ENCODE results near the gene KREMEN1. TPM values are rescaled to one million over a fixed set of nuclear protein-coding genes. Genes with fewer than 3 reads are reported as not detected.
A peak's percentile ranks its signal among the peaks of the same experiment; 100 is the strongest.

Gene KREMEN1
- total RNA-seq (10 to 100 TPM; 53.6 to 73.0 (median 67.8) TPM), polyA plus RNA-seq (37.2 TPM)
- long read RNA-seq, donor 1, full-length matches to known transcripts = 74 of 226 reads
- long read RNA-seq, donor 1, partial matches to known transcripts = 51 of 226 reads
- long read RNA-seq, donor 1, other reads (novel, unspliced or antisense) = 101 of 226 reads
- long read RNA-seq, donor 2, full-length matches to known transcripts = 17 of 65 reads
- long read RNA-seq, donor 2, partial matches to known transcripts = 45 of 65 reads
- long read RNA-seq, donor 2, other reads (novel, unspliced or antisense) = 3 of 65 reads
- long read RNA-seq, donor 3, full-length matches to known transcripts = 24 of 206 reads
- long read RNA-seq, donor 3, partial matches to known transcripts = 106 of 206 reads
- long read RNA-seq, donor 3, other reads (novel, unspliced or antisense) = 76 of 206 reads
- long read RNA-seq, donor 4, full-length matches to known transcripts = 20 of 74 reads
- long read RNA-seq, donor 4, partial matches to known transcripts = 3 of 74 reads
- long read RNA-seq, donor 4, other reads (novel, unspliced or antisense) = 51 of 74 reads

GRCh38 chr22:29072979-29073617 is at the start of gene KREMEN1:
Gene KREMEN1 (plus strand): TSS chr22:29073035. CDS start chr22:29073131, 96 bp downstream.
- no peaks in the 10 kb centered on the region for H3K9me3 ChIP-seq (ENCODE audit: control insufficient read depth, low read length)
- peak within 1 kb of the TSS; percentile 85 for H3K4me3 ChIP-seq (ENCODE audit: low read length)
- ATAC-seq = peak; percentile 14 to 34
- peaks cover 2% of the 10 kb centered on the region for H3K4me1 ChIP-seq (ENCODE audit: control insufficient read depth, insufficient read depth, low read length)
- peak; percentile 39 to 72 (median 70) for DNase-seq
- H3K27me3 ChIP-seq (ENCODE audit: control insufficient read depth, insufficient read depth) = no peaks in the 10 kb centered on the region
- intact Hi-C loops (cut with DNase I) = loop anchor here in 3 of 4 donors (5.0 to 10.0 kb wide), 3 partner anchors 72 to 82 kb away; no protein-coding TSS in a partner anchor
- peak within 1 kb of the TSS; percentile 9 for H3K27ac ChIP-seq (ENCODE audit: low read length)
- under 1% methylated on average over 76 of the region's 76 CpGs for WGBS

- ATAC-seq = peak; percentile 31 to 56
- WGBS = 57% methylated on average over 3 of the region's 3 CpGs
Observed at GRCh38 chr22:29023172-29023796, 49.6 kb upstream of the KREMEN1 start.

GRCh38 chr22:29026579-29026978 is 46.3 kb upstream of the KREMEN1 start:
- no peak for DNase-seq
- Histone ChIP-seq H3K27me3 (ENCODE audit: control insufficient read depth, insufficient read depth) (no peaks in the 10 kb centered on the region), H3K4me3 (ENCODE audit: low read length) (no peak overlapping the region), H3K9me3 (ENCODE audit: control insufficient read depth, low read length) (no peaks in the 10 kb centered on the region), H3K27ac (ENCODE audit: low read length) (no peak overlapping the region), H3K4me1 (ENCODE audit: control insufficient read depth, insufficient read depth, low read length) (peaks cover 5% of the 10 kb centered on the region)
- ATAC-seq = no peak
- intact Hi-C loops (cut with DNase I) = no loop called here
- WGBS = 96% methylated on average over 3 of the region's 3 CpGs

More at GRCh38 chr22:29023172-29023796, 49.6 kb upstream of the KREMEN1 start:
- intact Hi-C loops (cut with DNase I) = no loop called here
- Histone ChIP-seq H3K4me1 (ENCODE audit: control insufficient read depth, insufficient read depth, low read length) (peaks cover 3% of the 10 kb centered on the region), H3K27me3 (ENCODE audit: control insufficient read depth, insufficient read depth) (no peaks in the 10 kb centered on the region), H3K4me3 (ENCODE audit: low read length) (no peak overlapping the region), H3K27ac (ENCODE audit: low read length) (no peak overlapping the region), H3K9me3 (ENCODE audit: control insufficient read depth, low read length) (no peaks in the 10 kb centered on the region)
- no peak for DNase-seq

GRCh38 chr22:29028468-29028867 is 44.4 kb upstream of the KREMEN1 start:
- intact Hi-C loops (cut with DNase I) = no loop called here
- no peak for ATAC-seq

GRCh38 chr22:29029202-29030000 is 43.4 kb upstream of the KREMEN1 start:
- no peak for DNase-seq
- intact Hi-C loops (cut with DNase I) = no loop called here
- H3K9me3 ChIP-seq (ENCODE audit: control insufficient read depth, low read length) = no peaks in the 10 kb centered on the region
- ATAC-seq = no peak
- no peak overlapping the region for H3K4me3 ChIP-seq (ENCODE audit: low read length)
- peaks cover 4% of the 10 kb centered on the region for H3K4me1 ChIP-seq (ENCODE audit: control insufficient read depth, insufficient read depth, low read length)
- no peak overlapping the region for H3K27ac ChIP-seq (ENCODE audit: low read length)
- 96% methylated on average over 9 of the region's 9 CpGs for WGBS
- H3K27me3 ChIP-seq (ENCODE audit: control insufficient read depth, insufficient read depth) = no peaks in the 10 kb centered on the region

More at GRCh38 chr22:29028468-29028867, 44.4 kb upstream of the KREMEN1 start:
- WGBS = 91% methylated on average over 4 of the region's 4 CpGs
- no peak for DNase-seq
- H3K9me3 ChIP-seq (ENCODE audit: control insufficient read depth, low read length) = no peaks in the 10 kb centered on the region
- H3K4me1 ChIP-seq (ENCODE audit: control insufficient read depth, insufficient read depth, low read length) = peaks cover 4% of the 10 kb centered on the region
- H3K27ac ChIP-seq (ENCODE audit: low read length) = no peak overlapping the region
- no peaks in the 10 kb centered on the region for H3K27me3 ChIP-seq (ENCODE audit: control insufficient read depth, insufficient read depth)
- H3K4me3 ChIP-seq (ENCODE audit: low read length) = no peak overlapping the region

GRCh38 chr22:29030016-29030617 is 42.7 kb upstream of the KREMEN1 start:
- intact Hi-C loops (cut with DNase I) = loop anchor here in 1 of 4 donors (5.0 kb wide), 1 partner anchor 148 kb away; the partner anchor contains the start of gene ZNRF3
- H3K4me1 ChIP-seq (ENCODE audit: control insufficient read depth, insufficient read depth, low read length) = peaks cover 4% of the 10 kb centered on the region
- no peaks in the 10 kb centered on the region for H3K9me3 ChIP-seq (ENCODE audit: control insufficient read depth, low read length)
- DNase-seq (no peak), ATAC-seq (no peak)
- peak overlapping the region; percentile 63 for H3K4me3 ChIP-seq (ENCODE audit: low read length)
- no peaks in the 10 kb centered on the region for H3K27me3 ChIP-seq (ENCODE audit: control insufficient read depth, insufficient read depth)
- 34% methylated on average over 20 of the region's 20 CpGs for WGBS
- no peak overlapping the region for H3K27ac ChIP-seq (ENCODE audit: low read length)

- Histone ChIP-seq H3K4me1 (ENCODE audit: control insufficient read depth, insufficient read depth, low read length) (peaks cover 4% of the 10 kb centered on the region), H3K9me3 (ENCODE audit: control insufficient read depth, low read length) (no peaks in the 10 kb centered on the region), H3K4me3 (ENCODE audit: low read length) (peak overlapping the region; percentile 63), H3K27me3 (ENCODE audit: control insufficient read depth, insufficient read depth) (no peaks in the 10 kb centered on the region), H3K27ac (ENCODE audit: low read length) (no peak overlapping the region)
- intact Hi-C loops (cut with DNase I) = loop anchor here in 1 of 4 donors (5.0 kb wide), 1 partner anchor 148 kb away; the partner anchor contains the start of gene ZNRF3
- WGBS = 6% methylated on average over 32 of the region's 32 CpGs
- DNase-seq = peak; percentile 80 to 86 (median 86)
- peak; percentile 85 to 88 for ATAC-seq
Observed at GRCh38 chr22:29030618-29031226, 42.1 kb upstream of the KREMEN1 start.

GRCh38 chr22:29031227-29032011 is 41.4 kb upstream of the KREMEN1 start:
- DNase-seq = peak in 2 of 3 donors; percentile 70 to 78
- Histone ChIP-seq H3K4me3 (ENCODE audit: low read length) (no peak overlapping the region), H3K4me1 (ENCODE audit: control insufficient read depth, insufficient read depth, low read length) (peaks cover 4% of the 10 kb centered on the region), H3K9me3 (ENCODE audit: control insufficient read depth, low read length) (no peaks in the 10 kb centered on the region), H3K27me3 (ENCODE audit: control insufficient read depth, insufficient read depth) (no peaks in the 10 kb centered on the region), H3K27ac (ENCODE audit: low read length) (peak overlapping the region; percentile 46)
- peak; percentile 86 to 94 for ATAC-seq
- intact Hi-C loops (cut with DNase I) = loop anchor here in 1 of 4 donors (5.0 kb wide), 1 partner anchor 149 kb away; the partner anchor contains the start of gene ZNRF3
- 51% methylated on average over 18 of the region's 18 CpGs for WGBS

GRCh38 chr22:29032014-29032475 is 40.8 kb upstream of the KREMEN1 start:
- DNase-seq (no peak), ATAC-seq (no peak)
- H3K4me1 ChIP-seq (ENCODE audit: control insufficient read depth, insufficient read depth, low read length) = peaks cover 4% of the 10 kb centered on the region
- intact Hi-C loops (cut with DNase I) = loop anchor here in 1 of 4 donors (5.0 kb wide), 1 partner anchor 150 kb away; the partner anchor contains the start of gene ZNRF3
- H3K9me3 ChIP-seq (ENCODE audit: control insufficient read depth, low read length) = no peaks in the 10 kb centered on the region
- 83% methylated on average over 8 of the region's 8 CpGs for WGBS
- no peaks in the 10 kb centered on the region for H3K27me3 ChIP-seq (ENCODE audit: control insufficient read depth, insufficient read depth)
- H3K27ac ChIP-seq (ENCODE audit: low read length) = peak overlapping the region; percentile 46
- H3K4me3 ChIP-seq (ENCODE audit: low read length) = no peak overlapping the region
